Endodermal cell (in vitro differentiated cells): ENCODE data around the gene PIP5K1B. TPM values are rescaled to one million over a fixed set of nuclear protein-coding genes. Genes with fewer than 3 reads are reported as not detected.

Experiments
- DNase-seq: peaks from one replicate; pipeline ENCODE4 v3.0.0-alpha.2; 2017
- H3K27ac ChIP-seq: 2 replicates; pipeline ENCODE4 v1.5.1; 2013; ENCODE audit warnings: mild to moderate bottlenecking, low read depth, low read length, moderate library complexity
- H3K27me3 ChIP-seq: 2 replicates; pipeline ENCODE4 v1.6.1; 2013; ENCODE audit warnings: mild to moderate bottlenecking, low read length, moderate library complexity; ENCODE audit not compliant: insufficient read depth, control insufficient read depth, poor library complexity, severe bottlenecking
- H3K36me3 ChIP-seq: 2 replicates; pipeline ENCODE4 v1.7.0; 2013; ENCODE audit warnings: mild to moderate bottlenecking, low read length, moderate library complexity; ENCODE audit not compliant: control insufficient read depth, insufficient read depth
- H3K4me1 ChIP-seq: one replicate; pipeline ENCODE4 v1.7.0; 2013; ENCODE audit warnings: low read length; ENCODE audit not compliant: control insufficient read depth, insufficient read depth
- H3K4me3 ChIP-seq: 2 replicates; pipeline ENCODE4 v1.5.1; 2013; ENCODE audit warnings: mild to moderate bottlenecking, low read length, moderate library complexity
- H3K9ac ChIP-seq: 2 replicates; pipeline ENCODE4 v1.6.1; 2013; ENCODE audit warnings: mild to moderate bottlenecking, low read length, moderate library complexity; ENCODE audit not compliant: poor library complexity, severe bottlenecking; ENCODE audit errors: extremely low read depth
- H3K9me3 ChIP-seq: 2 replicates; pipeline ENCODE4 v1.6.1; 2013; ENCODE audit warnings: mild to moderate bottlenecking, low read length, moderate library complexity; ENCODE audit not compliant: control insufficient read depth
- H3K27ac Mint-ChIP-seq: 2 replicates; pipeline ENCODE4 v1.8.0; 2020; ENCODE audit warnings: mixed read lengths
- H3K27me3 Mint-ChIP-seq: 2 replicates; pipeline ENCODE4 v1.8.0; 2021; ENCODE audit warnings: mild to moderate bottlenecking, mixed read lengths; ENCODE audit not compliant: insufficient read depth
- H3K36me3 Mint-ChIP-seq: 2 replicates; pipeline ENCODE4 v1.8.0; 2020; ENCODE audit warnings: low read depth, mixed read lengths
- H3K4me1 Mint-ChIP-seq: 2 replicates; pipeline ENCODE4 v1.8.0; 2020; ENCODE audit warnings: mixed read lengths
- H3K4me3 Mint-ChIP-seq: 2 replicates; pipeline ENCODE4 v1.8.0; 2020; ENCODE audit warnings: mild to moderate bottlenecking, moderate library complexity, mixed read lengths
- H3K9me3 Mint-ChIP-seq: 2 replicates; pipeline ENCODE4 v1.8.0; 2020; ENCODE audit warnings: mild to moderate bottlenecking, mixed read lengths
- WGBS, 2 experiments: methylation state at CpG; one replicate each; pipeline versions ENCODE4 v1.1.5 to v1.1.7; 2013; ENCODE audit warnings: missing lambda C conversion rate in 2 of 2, mixed read lengths in 1 of 2; ENCODE audit not compliant: insufficient coverage in 1 of 2, insufficient read length in 1 of 2; 5-methylcytosine and 5-hydroxymethylcytosine counted together
- total RNA-seq, 2 donors: library from RNA; stranded (reverse); fragmentation: NEBNext Ultra II Directional in 1 of 2; extraction: Animal tissue kit (Norgen Biotek cat#: 25700) in 1 of 2; gene quantifications; 2 replicates in 1 of 2; 3 replicates in 1 of 2; pipeline ENCODE4 v1.2.1, GENCODE V29; 2021
- TF ChIP-seq, protein P1 (sequence below): fragments of 200-600 bp; sonication (generic); conservative IDR thresholded peaks from 2 replicates; pipeline ENCODE4 v1.5.0; 2021; ENCODE audit warnings: antibody characterized with exemption, mild to moderate bottlenecking

The PIP5K1B gene
- total RNA-seq, 2 donors from 2014 or later = 8.5 to 10.2 TPM

GRCh38 chr9:69018737-69019136 is 313.7 kb downstream of the PIP5K1B start:
- H3K27me3 ChIP-seq = no peaks in the 10 kb centered on the region
- no peaks in the 10 kb centered on the region for H3K4me1 ChIP-seq
- TF ChIP-seq, protein P1, sequence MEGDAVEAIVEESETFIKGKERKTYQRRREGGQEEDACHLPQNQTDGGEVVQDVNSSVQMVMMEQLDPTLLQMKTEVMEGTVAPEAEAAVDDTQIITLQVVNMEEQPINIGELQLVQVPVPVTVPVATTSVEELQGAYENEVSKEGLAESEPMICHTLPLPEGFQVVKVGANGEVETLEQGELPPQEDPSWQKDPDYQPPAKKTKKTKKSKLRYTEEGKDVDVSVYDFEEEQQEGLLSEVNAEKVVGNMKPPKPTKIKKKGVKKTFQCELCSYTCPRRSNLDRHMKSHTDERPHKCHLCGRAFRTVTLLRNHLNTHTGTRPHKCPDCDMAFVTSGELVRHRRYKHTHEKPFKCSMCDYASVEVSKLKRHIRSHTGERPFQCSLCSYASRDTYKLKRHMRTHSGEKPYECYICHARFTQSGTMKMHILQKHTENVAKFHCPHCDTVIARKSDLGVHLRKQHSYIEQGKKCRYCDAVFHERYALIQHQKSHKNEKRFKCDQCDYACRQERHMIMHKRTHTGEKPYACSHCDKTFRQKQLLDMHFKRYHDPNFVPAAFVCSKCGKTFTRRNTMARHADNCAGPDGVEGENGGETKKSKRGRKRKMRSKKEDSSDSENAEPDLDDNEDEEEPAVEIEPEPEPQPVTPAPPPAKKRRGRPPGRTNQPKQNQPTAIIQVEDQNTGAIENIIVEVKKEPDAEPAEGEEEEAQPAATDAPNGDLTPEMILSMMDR = no peak
- peaks cover 2% of the 10 kb centered on the region for H3K9me3 Mint-ChIP-seq
- no peaks in the 10 kb centered on the region for H3K36me3 Mint-ChIP-seq
- no peaks in the 10 kb centered on the region for H3K27me3 Mint-ChIP-seq
- no peak overlapping the region for H3K4me3 Mint-ChIP-seq
- peaks cover 17% of the 10 kb centered on the region for H3K4me1 Mint-ChIP-seq
- H3K9me3 ChIP-seq = no peaks in the 10 kb centered on the region
- H3K27ac ChIP-seq = no peak overlapping the region
- WGBS, 2 experiments = 72 to 97% methylated on average over 3 to 5 of the region's 5 CpGs
- DNase-seq = no peak
- H3K4me3 ChIP-seq = no peak overlapping the region
- H3K9ac ChIP-seq = no peak overlapping the region
- H3K36me3 ChIP-seq = no peaks in the 10 kb centered on the region
- H3K27ac Mint-ChIP-seq = no peak overlapping the region

GRCh38 chr9:69019808-69020207 is 314.8 kb downstream of the PIP5K1B start:
- H3K4me1 Mint-ChIP-seq = peaks cover 17% of the 10 kb centered on the region
- H3K9me3 Mint-ChIP-seq = no peaks in the 10 kb centered on the region
- Histone ChIP-seq H3K9ac (no peak overlapping the region), H3K4me1 (no peaks in the 10 kb centered on the region), H3K36me3 (no peaks in the 10 kb centered on the region), H3K9me3 (no peaks in the 10 kb centered on the region), H3K27ac (no peak overlapping the region), H3K27me3 (no peaks in the 10 kb centered on the region), H3K4me3 (no peak overlapping the region)
- H3K27ac Mint-ChIP-seq = no peak overlapping the region
- no peaks in the 10 kb centered on the region for H3K27me3 Mint-ChIP-seq
- WGBS, 2 experiments = 85 to 100% methylated on average over 1 to 3 of the region's 3 CpGs
- TF ChIP-seq, protein P1 = no peak
- no peak for DNase-seq
- H3K4me3 Mint-ChIP-seq = no peak overlapping the region
- no peaks in the 10 kb centered on the region for H3K36me3 Mint-ChIP-seq

- no peak for DNase-seq
- Mint-ChIP-seq H3K27ac (no peak overlapping the region), H3K4me1 (peaks cover 16% of the 10 kb centered on the region), H3K27me3 (no peaks in the 10 kb centered on the region), H3K36me3 (no peaks in the 10 kb centered on the region), H3K4me3 (no peak overlapping the region), H3K9me3 (no peaks in the 10 kb centered on the region)
- Histone ChIP-seq H3K9me3 (no peaks in the 10 kb centered on the region), H3K4me3 (no peak overlapping the region), H3K27ac (no peak overlapping the region), H3K9ac (no peak overlapping the region), H3K27me3 (no peaks in the 10 kb centered on the region), H3K36me3 (no peaks in the 10 kb centered on the region), H3K4me1 (no peaks in the 10 kb centered on the region)
- TF ChIP-seq, protein P1 = no peak
- WGBS, 2 experiments = 89 to 97% methylated on average over 6 to 8 of the region's 8 CpGs
Observed at GRCh38 chr9:69020301-69021145, 315.5 kb downstream of the PIP5K1B start.
